ENCODE data around the gene OPTC.

GRCh38 chr1:203528063-203528462 lies 34.1 kb downstream of the OPTC start:
- TF ChIP-seq CTCF (conservative IDR thresholded peaks at IDR 0.05; ENCODE audit: low read length): peak; percentile 19; the same call in 1 of the 2 replicates
- TF ChIP-seq EZH2phosphoT487 (IDR thresholded peaks at IDR 0.05; ENCODE audit: borderline replicate concordance): no peak
